GM21576 (cell line): ENCODE measurements around the gene CACNA1B.
"Not testable (repeated sequence)": the region's sequence is repeated elsewhere in the genome, so short reads cannot be mapped to it uniquely, and the experiment has no call there.

ENCODE experiments used
- ATAC-seq: cut with Tn5 transposase; IDR thresholded peaks from one replicate; pipeline ENCODE4 v1.9.1; 2021; ENCODE audit warnings: mild to moderate bottlenecking, moderate library complexity; ENCODE audit not compliant: unreplicated experiment

CACNA1B gene

DNA sequence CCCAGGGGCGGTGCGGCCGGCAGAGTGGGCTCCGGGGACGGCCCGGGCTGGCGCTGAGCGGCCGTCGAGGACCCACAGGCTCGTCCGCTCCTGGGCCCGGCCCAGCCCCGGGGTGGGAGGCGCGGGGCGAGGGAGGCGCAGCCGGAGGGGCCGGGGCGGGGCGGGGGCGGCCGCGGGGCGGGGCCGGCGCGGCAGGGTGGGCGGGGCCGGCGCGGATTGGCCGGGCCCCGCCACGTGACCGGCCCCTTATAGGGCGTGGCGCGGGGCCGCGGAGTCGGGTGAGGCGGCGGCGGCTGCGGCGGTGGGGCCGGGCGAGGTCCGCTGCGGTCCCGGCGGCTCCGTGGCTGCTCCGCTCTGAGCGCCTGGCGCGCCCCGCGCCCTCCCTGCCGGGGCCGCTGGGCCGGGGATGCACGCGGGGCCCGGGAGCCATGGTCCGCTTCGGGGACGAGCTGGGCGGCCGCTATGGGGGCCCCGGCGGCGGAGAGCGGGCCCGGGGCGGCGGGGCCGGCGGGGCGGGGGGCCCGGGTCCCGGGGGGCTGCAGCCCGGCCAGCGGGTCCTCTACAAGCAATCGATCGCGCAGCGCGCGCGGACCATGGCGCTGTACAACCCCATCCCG, at the start of gene CACNA1B:
TSS of gene CACNA1B (plus strand) at position 277 of the 617 bp plus-strand sequence. CDS start at position 429, 152 bp downstream.
- ATAC-seq: not testable (repeated sequence)

DNA sequence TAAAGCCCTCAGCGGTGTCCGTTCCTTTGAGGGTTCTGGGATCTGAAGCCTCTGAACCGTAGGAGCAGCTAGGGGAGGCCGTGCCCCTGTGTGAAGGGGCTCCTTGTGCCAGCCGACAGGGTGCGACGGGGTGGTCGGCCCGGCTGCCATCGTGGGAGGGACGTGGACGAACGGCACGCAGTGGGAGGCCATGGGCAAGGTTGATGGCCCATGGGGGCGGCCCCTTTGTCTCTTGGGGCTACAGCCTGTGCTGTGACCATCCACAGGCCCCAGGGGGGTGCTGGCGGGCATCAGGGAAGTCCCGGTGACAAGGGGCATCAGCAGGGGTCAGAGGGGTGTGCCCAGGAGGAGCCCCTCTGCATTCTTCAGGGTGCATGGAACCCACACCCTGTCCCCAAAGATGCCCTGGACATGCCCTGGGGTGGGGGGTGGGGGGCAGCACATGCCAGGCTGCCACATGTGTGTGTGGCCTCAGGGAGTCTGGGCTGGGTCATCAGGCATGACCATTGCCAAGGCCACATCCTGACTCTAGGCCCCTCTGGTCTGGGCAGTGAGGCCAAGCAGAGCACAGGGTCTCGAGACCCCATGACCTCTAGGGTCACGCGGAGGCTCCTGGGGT, 49.6 kb upstream of the CACNA1B start:
- no peak for ATAC-seq

DNA sequence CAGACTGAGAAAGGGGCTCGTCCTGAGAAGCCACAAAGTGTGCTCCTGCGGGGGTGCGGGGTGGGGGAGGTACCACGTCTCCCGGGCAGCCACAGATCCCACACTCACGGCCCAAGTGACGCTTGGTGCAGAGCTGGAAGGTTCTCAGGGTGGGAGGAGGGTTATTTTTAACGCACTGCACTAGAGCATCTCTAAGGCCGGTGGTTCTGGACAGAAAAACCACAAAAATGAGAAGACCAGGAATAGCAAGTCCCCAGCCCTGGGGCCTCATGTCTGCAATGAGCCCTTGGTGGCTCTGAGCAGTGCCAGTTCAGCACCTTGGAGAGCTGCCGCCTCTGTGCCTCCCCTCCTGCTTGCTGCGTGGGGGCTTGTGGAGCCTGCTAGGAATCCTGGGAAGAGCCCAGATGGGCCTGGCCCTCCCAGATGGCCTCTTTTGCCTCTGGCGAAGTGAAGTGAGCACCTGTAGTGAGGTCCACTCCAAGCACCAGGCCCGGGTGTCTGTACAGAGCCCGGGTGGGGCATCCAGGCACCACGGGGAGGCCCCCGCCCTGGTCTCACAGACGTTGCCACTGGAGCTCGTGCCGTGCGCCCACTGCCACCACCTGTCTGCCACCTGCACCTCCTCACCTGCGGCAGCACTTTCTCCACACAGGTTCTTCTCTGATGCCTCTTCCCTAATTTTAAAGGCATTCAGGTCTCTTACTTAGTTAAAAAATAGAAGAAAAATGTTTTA, 48.9 kb upstream of the CACNA1B start:
- no peak for ATAC-seq

DNA sequence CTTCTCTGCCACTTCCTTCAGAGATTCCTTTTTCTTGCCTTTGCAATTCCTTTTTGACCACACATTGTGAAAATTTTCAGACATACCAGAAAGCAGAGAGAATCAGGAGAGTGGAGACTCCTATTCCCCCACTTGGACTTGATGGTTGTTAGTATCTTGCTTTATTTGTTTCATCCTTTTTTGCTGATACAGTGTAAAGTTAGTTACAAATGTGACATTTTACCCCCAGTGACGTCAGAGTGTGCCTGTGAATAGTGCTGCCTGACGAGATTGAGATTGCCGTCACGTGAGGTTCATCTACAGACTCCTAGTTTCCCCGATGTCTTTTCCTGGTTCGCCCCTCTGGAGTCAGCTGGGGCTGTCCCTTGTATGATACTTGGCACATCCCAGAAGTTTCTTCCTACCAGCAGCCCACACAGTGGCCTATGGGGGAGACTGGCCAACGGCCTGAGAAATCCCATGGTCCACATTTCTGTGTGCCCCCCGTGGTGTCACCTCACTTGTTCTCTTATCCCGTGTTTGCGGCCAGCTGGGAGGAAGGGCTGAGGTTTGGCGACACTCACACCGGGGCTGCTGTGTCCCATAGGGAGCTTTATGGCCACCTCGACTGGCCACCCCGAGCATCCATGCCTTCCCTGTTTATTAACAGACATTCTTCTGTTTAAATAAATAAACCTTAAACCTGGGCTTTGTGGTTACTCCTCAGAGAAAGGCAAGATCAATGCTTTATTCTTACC, 48.2 kb upstream of the CACNA1B start:
- no peak for ATAC-seq

DNA sequence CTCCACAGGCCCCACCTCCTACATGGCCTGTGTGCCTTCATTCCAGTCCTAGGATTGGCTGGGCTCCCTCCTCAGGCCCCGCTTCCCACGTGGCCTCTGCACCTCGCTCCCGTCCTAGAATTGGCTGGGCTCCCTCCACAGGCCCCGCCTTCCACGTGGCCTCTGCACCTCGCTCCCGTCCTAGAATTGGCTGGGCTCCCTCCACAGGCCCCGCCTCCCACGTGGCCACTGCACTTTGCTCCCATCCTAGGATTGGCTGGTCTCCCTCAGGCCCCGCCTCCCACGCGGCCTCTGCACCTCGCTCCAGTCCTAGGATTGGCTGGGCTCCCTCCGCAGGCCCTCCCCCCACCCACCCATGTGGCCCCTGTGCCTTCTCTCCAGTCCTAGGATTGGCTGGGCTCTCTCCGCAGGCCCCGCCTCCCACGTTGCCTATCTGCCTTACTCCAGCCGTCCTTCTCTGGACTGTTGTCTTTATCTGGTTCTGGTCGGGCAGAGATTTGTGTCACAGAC, 45.3 kb upstream of the CACNA1B start:
- ATAC-seq: no peak

DNA sequence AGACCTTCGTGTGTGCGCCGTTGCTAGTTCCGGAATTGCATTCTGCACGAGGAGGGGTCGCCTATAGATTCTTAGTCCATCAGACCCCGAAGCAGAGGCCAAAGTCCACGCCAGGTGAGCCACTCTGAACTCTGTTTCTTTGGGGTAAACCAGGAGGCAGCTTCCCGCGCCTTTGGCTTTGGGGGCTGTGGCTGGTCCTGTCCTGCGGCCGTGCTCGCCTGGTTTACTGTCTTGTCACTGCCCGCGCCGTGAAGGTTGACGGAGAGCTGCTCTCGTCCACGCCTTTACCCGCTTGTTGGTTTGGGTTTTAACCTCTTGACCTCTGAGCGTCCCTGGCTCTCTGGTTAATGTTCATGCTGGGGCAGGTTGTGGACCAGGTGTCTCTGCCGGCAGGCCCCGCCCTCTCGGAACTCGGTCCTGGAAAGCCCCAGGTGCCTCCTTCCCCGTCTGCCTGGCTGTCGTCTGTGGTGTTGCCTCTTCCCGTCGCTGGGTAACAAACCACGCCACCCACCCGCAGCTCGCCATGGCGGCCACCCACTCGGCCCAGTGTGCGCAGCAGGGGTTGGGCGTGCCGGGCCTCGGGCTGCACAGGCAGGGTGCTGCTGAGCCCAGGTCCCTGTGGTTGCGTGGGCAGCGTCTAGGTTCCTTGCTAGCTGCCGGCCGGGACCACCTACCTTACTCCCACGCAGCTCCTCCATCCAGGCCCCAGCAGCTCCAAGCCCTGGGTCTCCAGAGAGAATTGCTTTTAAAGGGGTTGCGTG, 44.6 kb upstream of the CACNA1B start:
- ATAC-seq: no peak

DNA sequence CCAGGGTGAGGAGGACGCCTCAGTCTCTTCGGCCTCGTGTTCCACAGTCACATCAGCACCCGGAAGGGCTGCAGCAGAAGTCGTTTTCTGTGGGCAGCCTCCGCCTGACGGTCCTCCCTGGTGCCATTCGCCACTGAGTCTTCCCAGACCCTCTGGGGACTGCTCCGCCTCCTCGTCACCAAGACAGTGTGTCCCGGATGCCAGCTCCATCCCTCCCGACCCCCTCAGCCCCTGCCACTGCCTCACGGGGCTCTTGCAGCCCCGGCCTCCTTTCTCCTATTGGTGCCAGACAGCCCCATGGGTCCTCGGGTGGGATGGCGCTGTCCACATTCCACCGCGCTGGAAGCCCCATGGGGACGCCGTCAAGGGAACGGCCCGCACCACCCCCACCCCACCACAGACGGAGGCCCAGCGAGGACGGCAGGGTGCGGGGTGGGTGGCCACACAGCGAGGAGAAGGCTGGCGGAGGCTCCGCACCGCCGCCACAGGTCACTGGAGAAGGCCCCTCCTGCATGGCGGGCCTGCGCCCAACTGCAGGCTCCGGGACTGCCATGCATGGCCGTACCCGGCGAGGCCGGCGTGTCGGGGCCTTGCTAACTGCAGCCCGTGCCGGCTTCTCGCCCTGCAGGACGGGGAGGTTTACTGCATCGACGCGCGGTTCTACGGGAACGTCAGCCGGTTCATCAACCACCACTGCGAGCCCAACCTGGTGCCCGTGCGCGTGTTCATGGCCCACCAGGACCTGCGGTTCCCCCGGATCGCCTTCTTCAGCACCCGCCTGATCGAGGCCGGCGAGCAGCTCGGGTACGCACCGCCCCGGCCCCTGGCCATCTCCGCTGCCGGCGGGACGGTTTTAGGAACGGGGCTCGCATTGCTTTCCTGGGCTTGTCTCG, 43.6 kb upstream of the CACNA1B start:
- ATAC-seq: no peak

DNA sequence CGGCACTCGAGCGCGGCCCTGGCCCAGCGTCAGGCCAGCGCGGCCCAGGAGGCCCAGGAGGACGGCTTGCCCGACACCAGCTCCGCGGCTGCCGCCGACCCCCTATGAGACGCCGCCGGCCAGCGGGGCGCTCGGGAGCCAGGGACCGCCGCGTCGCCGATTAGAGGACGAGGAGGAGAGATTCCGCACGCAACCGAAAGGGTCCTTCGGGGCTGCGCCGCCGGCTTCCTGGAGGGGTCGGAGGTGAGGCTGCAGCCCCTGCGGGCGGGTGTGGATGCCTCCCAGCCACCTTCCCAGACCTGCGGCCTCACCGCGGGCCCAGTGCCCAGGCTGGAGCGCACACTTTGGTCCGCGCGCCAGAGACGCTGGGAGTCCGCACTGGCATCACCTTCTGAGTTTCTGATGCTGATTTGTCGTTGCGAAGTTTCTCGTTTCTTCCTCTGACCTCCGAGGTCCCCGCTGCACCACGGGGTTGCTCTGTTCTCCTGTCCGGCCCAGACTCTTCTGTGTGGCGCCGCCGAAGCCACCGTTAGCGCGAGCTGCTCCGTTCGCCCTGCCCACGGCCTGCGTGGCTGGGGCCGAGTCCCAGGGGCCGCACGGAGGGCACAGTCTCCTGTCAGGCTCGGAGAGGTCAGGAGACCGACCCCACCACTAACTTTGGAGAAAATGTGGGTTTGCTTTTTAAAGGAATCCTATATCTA, 42.6 kb upstream of the CACNA1B start:
- no peak for ATAC-seq

DNA sequence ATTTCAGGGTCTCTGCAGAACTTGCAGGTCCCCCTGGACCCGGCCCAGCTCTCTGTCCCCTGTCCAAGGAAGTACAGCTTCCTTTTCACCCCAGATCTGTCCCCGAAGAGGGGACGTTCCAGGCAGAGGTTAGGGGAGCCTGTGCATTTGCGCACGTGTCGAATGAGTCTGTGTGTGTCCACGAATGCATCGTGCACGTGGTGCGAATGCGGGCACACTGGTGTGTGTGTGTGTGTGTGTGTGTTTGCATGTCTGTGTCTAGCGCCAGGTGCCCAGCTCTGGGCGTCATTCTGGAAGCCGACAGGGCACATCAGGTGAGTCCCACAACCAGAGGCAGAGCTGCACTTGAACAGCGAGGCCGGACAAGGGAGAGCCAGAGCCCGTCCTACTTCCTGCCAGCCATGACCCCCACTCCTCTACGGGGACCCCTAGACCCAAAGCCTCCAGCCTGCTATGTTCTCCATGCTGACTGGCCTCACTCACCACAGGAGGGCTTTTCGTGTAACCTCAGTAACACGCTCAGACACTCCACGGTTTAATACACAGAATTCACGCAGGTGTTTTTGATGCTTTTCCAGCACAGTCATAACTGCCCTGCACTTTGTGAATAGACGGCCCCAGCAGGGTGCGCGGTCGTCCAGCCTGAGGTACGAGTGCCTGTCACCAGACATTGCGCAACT, 41.3 kb upstream of the CACNA1B start:
- no peak for ATAC-seq

DNA sequence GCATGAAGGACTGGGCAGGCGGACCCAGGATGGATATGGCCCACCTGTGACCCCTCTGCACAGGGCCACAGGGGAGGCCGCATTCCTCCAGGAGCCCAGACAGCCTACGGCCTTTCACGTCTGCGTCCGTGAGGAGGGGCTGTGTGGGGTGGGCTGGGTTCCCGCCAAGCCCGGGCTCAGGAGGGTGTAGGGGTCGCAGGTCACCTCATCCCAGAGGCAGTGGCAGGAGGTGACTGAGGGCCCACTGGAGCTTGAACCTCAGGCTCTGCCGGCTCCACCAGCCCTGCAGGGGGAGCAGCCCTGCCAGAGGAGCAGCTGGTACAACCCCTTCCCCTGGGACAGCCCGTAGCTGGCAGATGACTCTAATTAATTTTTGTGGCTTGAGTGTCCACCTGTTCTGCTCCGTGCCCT, 40.7 kb upstream of the CACNA1B start:
- ATAC-seq: no peak

DNA sequence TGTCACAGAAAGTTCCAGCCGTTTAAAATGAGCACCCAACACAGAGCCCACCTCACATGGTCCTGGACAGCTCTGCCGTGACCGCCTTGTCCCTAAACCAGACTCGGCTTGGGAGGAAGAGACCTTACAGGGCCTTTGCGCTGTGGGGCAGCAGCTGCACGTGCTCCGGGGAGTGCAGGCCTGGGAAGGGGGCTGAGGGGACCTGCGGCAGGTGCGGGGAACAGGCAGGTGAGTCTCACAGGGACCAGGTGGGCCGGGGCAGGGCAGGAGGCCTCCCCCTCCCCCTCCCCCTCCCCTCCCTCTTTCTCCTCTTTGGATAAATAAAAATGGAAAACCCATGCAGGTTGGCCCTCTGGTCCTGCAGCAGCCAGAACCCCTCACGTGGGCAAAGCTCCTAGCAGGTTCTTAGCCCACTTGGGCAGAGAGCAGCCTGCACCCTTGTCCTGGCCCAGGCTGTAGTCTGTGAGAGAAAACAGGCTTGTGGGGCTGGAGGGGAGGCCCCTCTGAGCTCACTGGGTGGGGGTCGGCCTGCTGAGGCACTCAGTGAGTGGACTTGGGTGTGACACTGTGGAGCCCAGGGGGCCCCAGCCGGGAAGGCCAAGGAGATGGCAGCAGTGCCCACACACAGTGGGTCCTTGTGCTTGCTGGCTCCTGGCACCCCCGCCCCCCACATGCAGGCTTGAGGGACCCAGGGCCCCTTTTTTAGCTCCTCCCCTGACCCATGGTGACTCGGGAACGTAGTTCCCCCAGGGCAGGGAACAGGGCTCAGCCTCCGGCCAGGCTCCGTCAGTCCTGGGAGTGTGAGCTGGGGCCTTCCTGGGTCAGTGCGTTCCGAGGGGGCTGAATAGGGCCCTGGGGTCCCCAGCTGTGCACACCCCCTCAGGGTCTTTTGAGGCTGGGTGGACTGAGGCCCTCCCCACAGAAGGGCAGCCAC, 40.0 kb upstream of the CACNA1B start:
- no peak for ATAC-seq

DNA sequence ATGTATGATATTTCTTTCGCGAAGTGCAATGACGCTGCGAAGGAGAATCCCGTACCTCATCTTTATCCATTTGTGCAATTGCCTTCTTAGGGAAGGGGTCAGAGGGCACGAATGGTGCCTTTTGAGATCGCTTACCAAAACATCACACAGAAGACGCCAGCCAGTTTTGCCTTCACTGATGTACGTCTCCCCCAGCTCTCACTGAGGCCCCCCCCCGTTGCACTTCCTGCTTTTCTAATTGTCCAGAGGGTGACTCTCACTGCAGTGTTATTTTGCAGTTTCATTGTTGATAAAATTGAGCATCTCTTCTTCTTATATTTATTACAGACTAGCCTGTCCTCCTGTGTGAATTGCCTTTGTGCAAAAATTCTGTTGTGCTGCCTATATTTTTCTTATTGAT, 39.0 kb upstream of the CACNA1B start:
- ATAC-seq: no peak

DNA sequence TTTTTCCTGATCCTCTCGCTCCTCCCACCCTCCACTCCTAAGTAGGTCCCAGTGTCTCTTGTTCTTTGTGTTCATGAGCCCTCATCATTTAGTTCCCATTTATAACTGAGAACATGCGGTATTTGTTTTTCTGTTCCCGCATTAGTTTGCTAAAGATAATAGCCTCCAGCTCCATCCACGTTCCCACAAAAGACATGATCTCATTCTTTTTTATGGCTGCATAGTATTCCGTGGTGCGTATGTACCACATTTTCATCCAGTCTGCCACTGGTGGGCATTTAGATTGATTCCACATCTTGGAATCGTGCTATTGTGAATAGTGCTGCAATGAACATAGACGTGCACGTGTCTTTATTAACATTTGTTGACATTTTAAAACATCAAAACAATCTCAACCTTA, 34.2 kb upstream of the CACNA1B start:
- no peak for ATAC-seq

DNA sequence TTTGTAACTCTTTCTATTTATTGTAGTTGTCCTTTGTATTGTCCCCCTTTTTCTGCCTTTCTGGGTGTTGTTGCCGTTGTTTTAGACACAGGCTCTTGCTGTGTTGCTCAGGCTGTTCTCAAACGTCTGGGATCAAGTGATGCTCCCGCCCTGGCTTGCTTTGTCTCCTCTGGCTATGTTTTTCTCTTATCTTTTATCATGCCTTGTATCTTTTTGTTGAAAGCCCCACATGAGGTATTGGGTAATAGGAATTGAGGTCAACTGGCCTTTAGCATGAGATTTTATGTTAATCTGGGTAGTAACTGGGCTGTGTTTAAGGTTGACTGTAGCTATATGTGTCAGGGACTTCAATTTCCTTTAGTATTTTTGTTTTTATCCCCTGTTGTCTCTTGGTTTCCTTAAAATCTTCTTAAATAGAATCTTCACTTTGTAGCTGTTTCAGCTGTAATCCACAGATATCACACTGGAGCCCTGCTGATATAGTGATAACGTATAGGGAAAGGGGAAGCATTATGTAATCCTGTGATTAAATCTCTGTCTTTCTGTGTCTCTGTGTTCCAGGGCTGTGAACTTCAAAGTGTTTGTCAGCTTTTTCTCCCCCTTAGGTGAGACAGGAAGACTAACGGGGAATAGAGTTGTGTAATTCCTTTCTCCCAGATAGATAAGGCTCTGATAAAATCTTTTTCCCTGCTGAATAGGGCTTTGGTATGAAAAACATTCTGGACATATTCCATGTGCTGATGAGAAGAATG, 25.9 kb upstream of the CACNA1B start:
- ATAC-seq: no peak

DNA sequence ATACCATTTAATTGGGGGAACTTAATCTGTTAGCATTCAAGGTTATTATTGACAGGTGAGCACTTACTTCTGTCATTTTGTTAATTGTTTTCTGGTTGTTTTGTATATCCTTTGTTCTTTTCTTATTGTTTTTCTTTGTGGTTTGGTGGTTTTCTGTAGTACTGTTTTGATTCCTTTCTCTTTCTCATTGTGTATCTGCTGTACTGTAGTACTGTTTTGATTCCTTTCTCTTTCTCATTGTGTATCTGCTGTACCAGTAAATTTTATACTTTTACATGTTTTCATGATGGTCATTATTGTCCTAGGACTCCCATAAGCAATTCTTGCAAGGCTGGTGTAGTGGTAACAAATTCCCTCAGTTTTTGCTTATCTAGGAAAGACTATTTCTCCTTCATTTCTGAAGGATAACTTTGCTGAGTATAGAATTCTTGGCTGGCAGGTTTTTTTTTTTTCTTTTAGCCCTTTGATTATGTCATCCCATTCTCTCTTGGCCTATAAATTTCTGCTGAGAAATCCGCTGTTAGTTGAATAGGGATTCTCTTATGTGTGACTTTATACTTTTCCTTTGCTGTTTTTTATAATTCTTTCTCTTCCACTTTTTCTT, 24.1 kb upstream of the CACNA1B start:
- ATAC-seq: no peak

DNA sequence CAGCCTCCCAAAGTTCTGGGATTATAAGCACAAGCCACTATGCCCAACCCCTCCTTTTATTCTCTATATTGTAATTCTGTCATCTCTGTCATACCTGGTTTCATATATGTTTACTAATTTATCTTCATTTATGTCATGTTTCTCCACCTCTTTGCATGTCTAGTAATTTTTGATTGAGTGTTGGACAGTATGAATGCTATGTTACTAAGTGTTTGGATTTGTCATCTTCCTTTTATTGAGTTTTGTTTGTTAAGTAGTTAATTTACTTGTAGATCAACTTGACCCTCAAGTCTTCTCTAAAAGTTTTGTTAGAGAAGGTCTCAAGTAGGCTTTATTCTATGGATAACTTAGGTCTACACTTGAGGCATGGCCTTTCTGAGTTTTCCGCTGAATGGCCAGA, 17.2 kb upstream of the CACNA1B start:
- ATAC-seq: no peak
